ENCODE data around the gene CLDN3.
"Not testable (repeated sequence)": the region's sequence is repeated elsewhere in the genome, so short reads cannot be mapped to it uniquely, and the experiment has no call there.

Gene CLDN3

DNA sequence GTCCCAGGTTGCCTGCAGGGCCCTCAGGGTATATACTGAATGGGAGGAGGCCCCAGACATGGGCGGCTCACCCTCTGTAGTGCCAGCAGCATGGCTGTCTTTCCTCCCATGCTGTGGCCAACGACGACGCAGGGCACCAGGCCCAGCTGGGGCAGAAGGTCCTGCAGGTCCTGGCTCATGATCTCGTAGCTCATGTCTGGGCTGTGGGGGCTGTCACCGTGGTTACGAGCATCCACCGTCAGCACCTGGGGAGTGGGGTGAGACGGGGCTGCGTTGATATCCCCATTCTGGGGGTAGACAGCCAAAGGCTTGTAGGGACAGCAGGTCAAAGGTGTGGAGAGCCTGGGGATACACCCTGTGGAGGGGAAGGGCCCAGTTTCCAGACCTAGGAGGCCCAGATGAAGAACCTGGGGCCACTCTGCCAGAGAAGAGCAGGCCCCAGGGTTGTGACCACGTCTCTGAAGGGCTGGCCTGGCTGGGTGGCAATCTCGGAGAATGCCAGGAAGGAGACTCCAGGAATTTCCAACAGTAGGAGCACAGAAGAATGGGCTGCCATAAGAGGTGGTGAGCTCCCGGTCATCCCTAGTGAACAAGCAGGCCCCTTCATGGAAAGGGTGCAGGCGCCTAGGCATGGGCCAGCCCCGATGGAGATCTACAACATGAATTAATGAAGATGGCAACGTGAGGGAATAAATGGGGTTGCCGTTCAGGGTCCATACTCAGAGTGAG is 32.4 kb downstream of the CLDN3 start:
- DNase-seq (ENCODE audit: low read depth, low spot score): no peak

DNA sequence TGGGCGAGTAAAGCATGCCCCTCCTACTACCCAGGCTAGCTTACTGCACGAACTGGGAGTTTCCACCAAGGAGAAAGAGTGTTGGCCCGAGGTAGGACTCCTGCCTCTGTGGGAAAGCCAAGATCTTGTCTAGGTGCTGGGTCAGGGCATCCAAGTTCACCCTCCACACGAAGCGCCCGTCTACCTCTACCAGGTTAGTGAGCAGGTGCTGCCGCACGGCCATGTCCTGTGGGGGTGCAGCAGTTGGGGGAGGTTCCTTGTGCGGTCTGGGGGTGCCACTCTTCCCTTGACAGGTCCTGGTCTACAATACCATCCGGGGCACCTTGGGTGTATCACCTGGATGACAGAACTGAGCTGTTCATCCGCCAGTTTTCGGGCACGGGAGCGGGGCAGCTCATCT is 33.2 kb downstream of the CLDN3 start:
- DNase-seq (ENCODE audit: low read depth, low spot score): no peak

DNA sequence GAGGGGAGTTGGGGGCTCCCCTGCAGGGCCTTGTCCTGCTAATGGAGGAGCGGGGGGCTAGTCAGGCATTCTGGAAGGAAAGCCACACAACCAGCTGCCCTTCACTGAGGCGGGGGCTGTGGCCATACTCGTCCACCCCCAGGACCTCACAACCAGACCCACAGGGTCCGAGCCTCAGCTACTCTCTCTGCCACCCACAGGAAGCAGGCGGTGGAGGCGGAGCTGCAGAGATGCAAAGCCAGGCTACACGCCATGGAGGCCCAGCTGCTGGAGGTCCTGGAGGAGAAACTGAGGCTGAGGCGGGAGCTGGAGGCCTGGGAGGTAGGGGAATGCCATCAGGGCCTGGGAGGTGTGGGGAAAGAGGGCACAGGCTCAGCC is 34.6 kb downstream of the CLDN3 start:
- DNase-seq (ENCODE audit: low read depth, low spot score): no peak

DNA sequence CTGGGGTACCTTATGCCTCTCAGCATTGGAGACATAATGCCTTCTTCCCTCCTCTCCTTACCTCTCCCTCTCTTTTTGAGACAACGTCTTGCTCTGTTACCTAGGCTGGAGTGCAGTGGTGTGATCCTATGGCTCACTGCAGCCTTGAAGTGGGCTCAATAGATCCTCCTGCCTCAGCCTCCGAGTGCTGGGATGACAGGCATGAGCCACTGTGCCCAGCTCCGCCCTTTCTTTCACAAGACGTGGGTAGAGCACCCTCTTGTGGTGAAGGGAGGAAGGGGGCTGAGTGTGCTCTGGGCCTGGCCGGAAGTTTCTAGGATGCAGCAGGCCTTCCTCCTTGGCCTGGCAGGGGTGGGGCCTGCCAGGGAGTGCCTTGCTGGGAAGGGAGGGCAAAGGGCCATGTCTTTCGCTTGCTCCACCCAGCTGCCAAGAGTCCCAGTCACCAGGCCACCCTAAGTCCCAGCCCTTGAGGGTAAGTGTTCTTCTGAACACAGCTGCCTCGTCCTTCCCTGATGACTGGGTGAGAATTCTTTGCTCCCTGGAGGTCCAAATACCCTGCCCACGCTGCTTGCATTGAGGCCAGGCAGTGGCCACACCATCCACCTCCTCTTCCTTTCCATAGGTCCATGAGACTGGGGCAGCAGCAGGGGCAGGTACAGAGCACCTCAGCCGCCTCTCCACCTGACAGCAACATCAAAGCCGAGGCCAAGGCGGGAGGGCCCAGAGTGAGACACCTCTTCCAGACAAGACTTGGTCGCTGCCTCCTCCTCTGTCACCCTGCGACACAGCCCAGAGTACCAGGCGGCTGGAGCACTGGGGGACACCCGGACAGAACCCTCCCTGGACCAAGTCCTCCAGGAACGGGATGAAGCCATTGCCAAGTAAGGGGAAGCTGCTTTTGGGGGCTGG is 35.2 kb downstream of the CLDN3 start:
- DNase-seq (ENCODE audit: low read depth, low spot score): peak; percentile 69

DNA sequence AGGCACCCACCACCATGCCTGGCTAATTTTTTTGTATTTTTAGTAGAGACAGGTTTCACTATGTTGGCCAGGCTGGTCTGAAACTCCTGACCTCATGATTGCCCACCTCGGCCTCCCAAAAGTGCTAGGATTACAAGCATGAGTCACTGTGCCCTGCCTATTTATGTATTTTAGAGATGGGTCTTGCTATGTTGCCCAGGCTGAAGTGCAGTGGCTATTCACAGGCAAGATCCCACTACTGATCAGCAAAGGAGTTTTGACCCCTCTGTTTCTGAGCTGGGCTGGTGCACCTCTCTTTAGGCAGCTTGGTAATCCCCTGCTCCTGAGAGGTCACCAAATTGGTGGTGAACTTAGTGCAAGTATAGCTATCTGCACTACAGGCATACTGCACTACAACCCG is 37.7 kb downstream of the CLDN3 start:
- no peak for DNase-seq (ENCODE audit: low read depth, low spot score)

DNA sequence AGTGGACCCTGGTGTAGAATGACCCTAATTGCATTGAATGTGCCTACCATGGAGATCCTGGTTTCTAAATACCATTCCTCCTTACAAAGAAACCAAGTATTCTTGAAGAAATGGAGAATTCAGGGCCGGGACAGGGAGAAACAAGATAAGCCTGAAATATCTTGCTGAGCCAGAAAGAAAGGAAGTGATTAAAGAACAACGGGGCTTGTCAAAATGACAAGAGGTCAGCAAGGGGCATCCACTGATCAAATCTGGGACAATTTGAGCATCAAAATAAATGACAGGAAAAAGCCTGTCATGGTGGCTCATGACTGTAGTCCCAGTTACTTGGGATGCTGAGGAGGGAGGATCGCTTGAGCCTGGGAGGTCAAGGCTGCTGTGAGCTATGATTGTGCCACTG is 39.6 kb downstream of the CLDN3 start:
- DNase-seq (ENCODE audit: low read depth, low spot score): no peak

DNA sequence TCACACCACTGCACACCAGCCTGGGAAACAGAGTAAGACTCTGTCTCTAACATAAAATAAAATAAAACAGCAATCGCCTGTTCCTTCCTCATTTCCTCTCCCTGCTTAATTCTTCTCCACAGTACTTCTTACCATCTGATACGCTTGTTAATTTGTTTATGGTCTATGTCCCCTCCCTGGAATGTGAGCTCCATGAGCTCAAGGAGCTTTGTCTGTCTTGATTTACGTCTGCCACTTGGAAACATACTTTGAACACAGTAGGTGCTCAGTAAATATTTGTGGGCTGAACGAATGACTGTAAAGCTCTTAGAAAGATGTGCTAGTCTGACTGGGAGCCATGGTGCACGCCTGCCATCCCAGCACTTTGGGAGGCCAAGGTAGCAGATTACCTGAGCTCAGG is 41.5 kb downstream of the CLDN3 start:
- no peak for DNase-seq (ENCODE audit: low read depth, low spot score)

DNA sequence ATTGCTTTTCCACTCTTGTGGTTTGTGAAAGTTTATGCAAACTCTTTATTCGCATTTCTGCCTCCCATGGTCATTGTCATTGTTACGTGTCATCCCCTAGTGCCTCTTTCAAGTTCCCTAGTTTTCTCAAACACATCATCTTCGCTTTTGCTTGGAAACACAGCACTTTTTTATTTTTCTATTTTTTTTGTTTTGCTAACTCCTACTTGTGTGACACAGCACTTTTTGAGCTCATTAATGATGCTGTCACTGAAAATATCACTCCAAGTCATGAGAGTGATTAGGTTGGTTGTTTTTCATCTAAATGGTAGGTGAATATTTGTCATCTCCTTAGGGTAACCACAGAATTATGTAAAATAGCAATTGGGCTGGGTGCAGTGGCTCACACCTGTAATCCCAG is 42.1 kb downstream of the CLDN3 start:
- DNase-seq (ENCODE audit: low read depth, low spot score): no peak

DNA sequence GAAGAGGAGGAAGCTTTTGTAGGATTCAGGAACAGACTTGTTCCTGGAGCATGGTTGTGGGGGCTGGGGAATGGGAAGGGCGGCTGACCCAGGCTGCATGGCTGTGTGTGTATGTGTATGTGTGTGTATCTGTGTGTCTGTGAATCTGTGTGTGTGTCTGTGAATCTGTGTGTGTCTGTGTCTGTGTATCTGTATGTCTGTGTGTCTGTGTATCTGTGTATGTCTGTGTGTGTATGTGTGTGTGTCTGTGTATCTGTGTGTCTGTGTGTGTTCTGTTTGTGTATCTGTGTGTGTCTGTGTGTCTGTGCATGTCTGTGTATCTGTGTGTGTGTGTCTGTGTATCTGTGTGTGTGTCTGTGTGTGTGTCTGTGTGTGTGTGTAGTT is 44.0 kb downstream of the CLDN3 start:
- DNase-seq (ENCODE audit: low read depth, low spot score): no peak

DNA sequence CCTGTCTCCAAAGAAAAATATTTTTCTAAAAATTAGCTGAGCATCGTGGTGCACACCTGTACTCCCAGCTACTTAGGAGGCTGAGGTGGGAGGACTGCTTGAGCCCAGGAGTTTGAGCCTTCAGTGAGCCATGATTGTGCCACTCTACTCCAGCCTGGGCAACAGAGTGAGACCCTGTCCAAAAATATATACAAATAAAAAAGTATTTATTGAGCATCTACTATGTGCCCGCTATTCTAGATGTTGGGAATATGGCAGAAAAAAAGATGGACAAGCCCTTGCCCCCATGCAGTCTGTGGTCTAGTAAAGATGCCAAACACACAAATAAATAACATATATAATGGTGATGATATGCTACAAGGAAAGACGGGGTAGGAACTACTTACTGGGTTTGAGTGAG is 46.3 kb downstream of the CLDN3 start:
- no peak for DNase-seq (ENCODE audit: low read depth, low spot score)

DNA sequence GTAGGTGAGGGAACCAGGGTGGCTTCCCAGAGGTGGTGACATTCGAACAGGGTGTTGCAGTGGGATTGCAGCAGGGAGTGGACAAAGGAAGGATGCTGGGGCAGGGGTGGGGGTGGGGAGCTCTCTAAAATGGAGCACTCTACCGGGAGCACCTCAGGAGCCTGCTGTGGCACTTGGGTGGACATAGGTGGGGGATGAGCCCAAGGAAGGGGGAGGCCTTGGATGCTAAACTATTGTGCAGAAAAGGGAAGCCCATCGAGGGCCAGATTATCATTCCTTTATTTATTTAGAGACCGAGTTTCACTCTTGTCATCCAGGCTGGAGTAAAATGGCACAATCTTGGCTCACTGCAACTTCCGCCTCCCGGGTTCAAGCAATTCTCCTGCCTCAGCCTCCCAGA is 47.3 kb downstream of the CLDN3 start:
- no peak for DNase-seq (ENCODE audit: low read depth, low spot score)

DNA sequence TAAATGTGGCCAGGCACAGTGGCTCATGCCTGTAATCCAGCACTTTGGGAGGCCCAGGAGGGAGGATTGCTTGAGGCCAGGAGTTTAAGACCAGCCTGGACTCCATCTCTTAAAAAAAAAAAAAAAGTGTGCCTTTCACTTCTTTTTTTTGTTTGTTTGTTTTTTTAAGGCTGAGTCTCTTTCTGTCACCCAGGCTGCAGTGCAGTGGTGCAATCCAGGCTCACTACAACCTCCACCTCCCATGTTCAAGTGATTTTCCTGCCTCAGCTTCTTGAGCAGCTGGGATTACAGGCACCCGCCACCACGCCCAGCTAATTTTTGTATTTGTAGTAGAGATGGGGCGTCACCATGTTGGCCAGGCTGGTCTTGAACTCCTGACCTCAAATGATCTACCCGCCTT is 47.9 kb downstream of the CLDN3 start:
- DNase-seq (ENCODE audit: low read depth, low spot score): not testable (repeated sequence)

DNA sequence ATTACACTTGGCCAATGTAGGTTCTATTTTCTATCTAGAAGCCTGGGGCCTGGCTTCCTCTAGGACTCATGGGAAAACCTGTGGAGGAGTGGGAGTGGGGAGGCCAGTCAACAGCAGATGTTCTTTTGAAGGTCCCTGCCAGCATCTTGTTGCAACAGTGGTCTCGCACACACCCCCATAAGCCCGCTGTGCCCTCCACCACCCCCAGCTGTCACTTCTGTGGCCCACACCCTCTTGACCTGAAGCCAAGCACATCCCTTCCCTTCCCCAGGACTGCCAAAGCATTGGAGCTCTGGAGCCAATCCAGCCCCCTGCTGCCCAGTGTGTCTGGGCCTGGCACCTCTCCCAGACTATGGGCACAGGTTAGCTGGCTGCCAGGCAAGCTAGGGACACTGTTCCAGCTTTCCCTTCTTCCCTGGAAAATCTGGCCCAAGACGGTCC is 48.7 kb downstream of the CLDN3 start:
- DNase-seq (ENCODE audit: low read depth, low spot score): peak; percentile 80

DNA sequence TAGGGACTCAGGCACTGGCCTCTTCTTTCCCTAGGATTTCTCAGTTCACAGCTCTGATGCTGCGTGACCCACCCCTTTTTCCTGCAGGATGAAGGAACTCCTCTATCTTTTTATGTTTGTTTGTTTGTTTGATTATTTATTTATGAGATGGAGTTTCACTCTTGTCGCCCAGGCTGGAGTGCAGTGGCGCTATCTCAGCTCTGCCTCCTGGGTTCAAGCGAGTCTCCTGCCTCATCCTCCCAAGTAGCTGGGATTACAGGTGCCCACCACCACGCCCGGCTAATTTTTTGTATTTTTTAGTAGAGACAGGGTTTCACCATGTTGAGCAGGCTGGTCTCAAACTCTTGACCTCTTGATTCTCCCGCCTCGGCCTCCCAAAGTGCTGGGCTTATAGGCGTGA is 49.6 kb downstream of the CLDN3 start:
- DNase-seq (ENCODE audit: low read depth, low spot score): not testable (repeated sequence)

DNA sequence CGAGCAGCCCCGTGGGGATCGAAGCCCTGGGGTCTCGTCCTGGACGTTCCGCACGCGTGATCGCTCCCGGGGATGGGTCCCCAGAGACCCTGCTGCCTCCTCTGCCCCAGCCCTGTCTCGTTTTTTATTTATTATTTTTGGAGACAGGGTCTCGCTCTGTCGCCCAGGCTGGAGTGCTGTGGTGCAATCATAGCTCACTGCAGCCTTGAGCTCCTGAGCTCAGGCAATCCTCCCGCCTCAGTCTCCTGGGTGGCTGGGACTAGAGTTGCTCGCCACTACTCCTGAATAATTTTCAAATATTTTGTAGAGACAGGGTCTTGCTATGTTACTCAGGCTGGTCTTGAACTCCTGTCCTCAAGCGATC is 50.3 kb downstream of the CLDN3 start:
- DNase-seq (ENCODE audit: low read depth, low spot score): no peak

Measured in astrocyte of the hippocampus (primary cell).